DOHH2 (cell line): ENCODE data around the gene DHX40.
"Not testable (repeated sequence)": the region's sequence is repeated elsewhere in the genome, so short reads cannot be mapped to it uniquely, and the experiment has no call there.

Experiments used
- H3F3A ChIP-seq: fragments of 200-600 bp; sonication (generic), shearing (Covaris generic); 2 replicates; pipeline ENCODE4 v1.6.0; 2016; ENCODE audit warnings: antibody characterized with exemption, mild to moderate bottlenecking; ENCODE audit not compliant: control insufficient read depth, insufficient read depth
- H3K27ac ChIP-seq: fragments of 200-600 bp; sonication (generic); 2 replicates; pipeline ENCODE4 v1.5.1; 2014; ENCODE audit warnings: low read depth, mild to moderate bottlenecking, low read length, moderate library complexity
- H3K27me3 ChIP-seq: fragments of 200-600 bp; sonication (generic); 2 replicates; pipeline ENCODE4 v1.6.1; 2014; ENCODE audit warnings: mild to moderate bottlenecking, low read length, mixed read lengths; ENCODE audit not compliant: control insufficient read depth
- H3K36me3 ChIP-seq: fragments of 200-600 bp; sonication (generic); 2 replicates; pipeline ENCODE4 v1.6.1; 2014; ENCODE audit warnings: mild to moderate bottlenecking, low read length, moderate library complexity, mixed read lengths; ENCODE audit not compliant: control insufficient read depth
- H3K4me1 ChIP-seq: fragments of 200-600 bp; sonication (generic); 2 replicates; pipeline ENCODE4 v1.6.1; 2014; ENCODE audit warnings: mild to moderate bottlenecking, low read length, mixed read lengths; ENCODE audit not compliant: control insufficient read depth
- H3K4me2 ChIP-seq: fragments of 200-600 bp; sonication (generic); 2 replicates; pipeline ENCODE4 v1.6.0; 2014; ENCODE audit warnings: mild to moderate bottlenecking, low read length, moderate library complexity
- H3K4me3 ChIP-seq: fragments of 200-600 bp; sonication (generic); 2 replicates; pipeline ENCODE4 v1.5.1; 2014; ENCODE audit warnings: mild to moderate bottlenecking, low read length, mixed read lengths
- H3K79me2 ChIP-seq: fragments of 200-600 bp; sonication (generic); 2 replicates; pipeline ENCODE4 v1.6.1; 2014; ENCODE audit warnings: mild to moderate bottlenecking, low read length, mixed read lengths; ENCODE audit not compliant: control insufficient read depth
- H3K9me2 ChIP-seq: fragments of 200-600 bp; sonication (generic); replicated peaks from 2 replicates; pipeline ENCODE4 v1.6.1; 2014; ENCODE audit warnings: mild to moderate bottlenecking, low read length, mixed read lengths; ENCODE audit not compliant: control insufficient read depth
- H3K9me3 ChIP-seq: fragments of 200-600 bp; sonication (generic); 2 replicates; pipeline ENCODE4 v1.6.1; 2014; ENCODE audit warnings: antibody characterized with exemption, low read length, mixed read lengths; ENCODE audit not compliant: control insufficient read depth, insufficient read depth
- H4K20me1 ChIP-seq: fragments of 200-600 bp; sonication (generic); 2 replicates; pipeline ENCODE4 v1.6.0; 2014; ENCODE audit warnings: low read depth, mild to moderate bottlenecking, antibody characterized with exemption, low read length, moderate library complexity; ENCODE audit not compliant: control insufficient read depth, insufficient read depth
- CTCF ChIP-seq: fragments of 200-600 bp; sonication (generic); IDR thresholded peaks from one replicate; pipeline ENCODE4 v1.5.1; 2014; ENCODE audit warnings: antibody characterized with exemption, mild to moderate bottlenecking, low read depth, low read length; ENCODE audit not compliant: poor library complexity, severe bottlenecking
- EZH2phosphoT487 ChIP-seq: fragments of 200-600 bp; sonication (generic); IDR thresholded peaks from 2 replicates; pipeline ENCODE4 v1.6.1; 2017; ENCODE audit warnings: borderline replicate concordance, mild to moderate bottlenecking, antibody characterized with exemption, low read length, moderate library complexity, mixed read lengths

DHX40 gene

DNA sequence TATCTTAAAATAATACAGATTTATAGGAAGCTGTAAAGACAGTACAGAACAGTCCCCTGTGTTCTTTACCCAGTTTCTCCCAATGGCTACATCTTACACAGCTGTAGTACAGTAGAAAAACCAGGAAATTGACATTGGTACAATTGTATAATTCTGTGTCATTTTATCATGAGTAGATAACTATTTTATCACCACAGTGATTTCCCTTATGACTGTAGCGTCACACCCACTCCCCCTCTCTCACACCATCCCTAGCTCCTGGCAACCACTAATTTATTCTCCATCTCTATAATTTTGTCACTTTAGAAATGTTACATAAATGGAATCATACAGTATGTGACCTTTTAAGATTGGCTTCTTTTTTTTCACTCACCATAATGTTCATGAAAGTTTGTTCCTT, 85.2 kb downstream of the DHX40 start:
- peaks cover 95% of the 10 kb centered on the region for H3K36me3 ChIP-seq
- no peak overlapping the region for H3K27ac ChIP-seq
- H3K9me2 ChIP-seq: no peaks in the 10 kb centered on the region
- H3K9me3 ChIP-seq: no peaks in the 10 kb centered on the region
- peaks cover 75% of the 10 kb centered on the region for H3K79me2 ChIP-seq
- no peaks in the 10 kb centered on the region for H4K20me1 ChIP-seq
- H3K4me2 ChIP-seq: no peak overlapping the region
- no peaks in the 10 kb centered on the region for H3K27me3 ChIP-seq
- H3K4me3 ChIP-seq: no peak overlapping the region
- H3K4me1 ChIP-seq: peaks cover under 1% of the 10 kb centered on the region; the same call in 1 of the 2 replicates
- H3F3A ChIP-seq: no peaks in the 10 kb centered on the region; the same call in 1 of the 2 replicates
- no peak for TF ChIP-seq EZH2phosphoT487
- no peak for TF ChIP-seq CTCF

DNA sequence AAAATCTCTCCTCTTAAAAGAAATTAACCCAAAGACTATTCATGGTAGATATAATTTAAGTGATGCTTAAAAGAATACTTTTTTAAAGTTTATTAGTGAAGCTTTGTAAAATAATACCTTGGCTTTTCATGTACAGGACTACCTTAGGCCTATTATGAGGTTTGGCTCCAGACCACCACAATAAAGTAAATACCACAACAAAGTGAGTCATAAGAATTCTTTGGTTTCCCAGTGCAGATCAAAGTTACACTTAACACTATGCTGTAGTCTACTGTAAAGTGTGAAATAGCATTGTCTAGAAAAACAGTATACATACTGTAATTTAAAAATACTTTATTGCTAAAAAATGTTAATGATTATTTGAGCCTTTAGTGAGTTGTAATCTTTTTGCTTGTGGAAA, 85.9 kb downstream of the DHX40 start:
- H3K36me3 ChIP-seq: peaks cover 94% of the 10 kb centered on the region
- H3K4me3 ChIP-seq: no peak overlapping the region
- H3K27me3 ChIP-seq: no peaks in the 10 kb centered on the region
- no peaks in the 10 kb centered on the region for H3K9me2 ChIP-seq
- no peak overlapping the region for H3K27ac ChIP-seq
- no peaks in the 10 kb centered on the region for H3K9me3 ChIP-seq
- no peak overlapping the region for H3K4me2 ChIP-seq
- no peaks in the 10 kb centered on the region for H4K20me1 ChIP-seq
- no peaks in the 10 kb centered on the region for H3K4me1 ChIP-seq
- no peaks in the 10 kb centered on the region for H3F3A ChIP-seq
- no peak for TF ChIP-seq CTCF
- TF ChIP-seq EZH2phosphoT487: no peak
- peaks cover 68% of the 10 kb centered on the region for H3K79me2 ChIP-seq

GRCh38 chr17:59652119-59652518, 86.7 kb downstream of the DHX40 start:
- Histone ChIP-seq H3K27me3 (no peaks in the 10 kb centered on the region), H4K20me1 (no peaks in the 10 kb centered on the region), H3K9me2 (no peaks in the 10 kb centered on the region), H3K9me3 (no peaks in the 10 kb centered on the region), H3K36me3 (peaks cover 91% of the 10 kb centered on the region), H3K27ac (no peak overlapping the region), H3K4me2 (no peak overlapping the region), H3F3A (no peaks in the 10 kb centered on the region), H3K4me3 (no peak overlapping the region), H3K4me1 (no peaks in the 10 kb centered on the region), H3K79me2 (peaks cover 60% of the 10 kb centered on the region)
- no peak for TF ChIP-seq EZH2phosphoT487
- TF ChIP-seq CTCF: no peak

DNA sequence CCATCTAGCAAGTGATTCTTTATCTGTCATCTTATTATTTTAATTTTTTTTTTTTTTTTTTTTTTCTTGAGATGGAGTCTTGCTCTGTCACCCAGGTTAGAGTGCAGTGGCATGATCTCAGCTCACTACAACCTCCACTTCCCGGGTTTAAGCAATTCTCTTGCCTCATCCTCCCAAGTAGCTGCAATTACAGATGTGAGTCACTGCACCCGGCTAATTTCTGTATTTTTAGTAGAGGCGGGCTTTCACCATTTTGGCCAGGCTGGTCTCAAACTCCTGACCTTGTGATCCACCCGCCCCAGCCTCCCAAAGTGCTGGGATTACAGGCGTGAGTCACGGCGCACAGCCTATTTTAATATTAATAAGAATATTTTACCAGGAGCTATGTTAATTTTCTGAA, 91.2 kb downstream of the DHX40 start:
- H3K4me2 ChIP-seq, H3K4me3 ChIP-seq, H3K27ac ChIP-seq, H3F3A ChIP-seq, H3K4me1 ChIP-seq, H4K20me1 ChIP-seq, H3K9me2 ChIP-seq, H3K27me3 ChIP-seq, H3K9me3 ChIP-seq: not testable (repeated sequence)
- H3K79me2 ChIP-seq: peaks cover 28% of the 10 kb centered on the region
- H3K36me3 ChIP-seq: peaks cover 83% of the 10 kb centered on the region
